HUES48 (cell line): ENCODE results near the gene LTO1.
A peak's percentile ranks its signal among the peaks of the same experiment; 100 is the strongest.

Source experiments
- H3K27ac ChIP-seq: one replicate; pipeline ENCODE4 v1.7.0; 2013; ENCODE audit warnings: low read depth, low read length, inconsistent platforms
- H3K27me3 ChIP-seq: 2 replicates; pipeline ENCODE4 v1.6.1; 2013; ENCODE audit warnings: mild to moderate bottlenecking, low read length; ENCODE audit not compliant: control insufficient read depth, insufficient read depth
- H3K36me3 ChIP-seq: 2 replicates; pipeline ENCODE4 v1.6.1; 2013; ENCODE audit warnings: low read length; ENCODE audit not compliant: control insufficient read depth, insufficient read depth
- H3K4me1 ChIP-seq: 2 replicates; pipeline ENCODE4 v1.6.1; 2013; ENCODE audit warnings: mild to moderate bottlenecking, low read length; ENCODE audit not compliant: control insufficient read depth, insufficient read depth
- H3K4me3 ChIP-seq: 2 replicates; pipeline ENCODE4 v1.5.1; 2013; ENCODE audit warnings: mild to moderate bottlenecking, low read depth, low read length
- H3K9ac ChIP-seq: 2 replicates; pipeline ENCODE4 v1.6.1; 2013; ENCODE audit warnings: mild to moderate bottlenecking, low read depth, low read length, moderate library complexity
- H3K9me3 ChIP-seq: 2 replicates; pipeline ENCODE4 v1.6.1; 2013; ENCODE audit warnings: low read length; ENCODE audit not compliant: control insufficient read depth, insufficient read depth

LTO1 gene

GRCh38 chr11:69662806-69663205 is 12.3 kb downstream of the LTO1 start:
- H3K4me3 ChIP-seq, result no peak overlapping the region
- no peaks in the 10 kb centered on the region for H3K27me3 ChIP-seq
- no peak overlapping the region for H3K27ac ChIP-seq
- peaks cover 28% of the 10 kb centered on the region for H3K36me3 ChIP-seq
- H3K4me1 ChIP-seq, result peaks cover 10% of the 10 kb centered on the region
- no peaks in the 10 kb centered on the region for H3K9me3 ChIP-seq
- H3K9ac ChIP-seq, result no peak overlapping the region

DNA sequence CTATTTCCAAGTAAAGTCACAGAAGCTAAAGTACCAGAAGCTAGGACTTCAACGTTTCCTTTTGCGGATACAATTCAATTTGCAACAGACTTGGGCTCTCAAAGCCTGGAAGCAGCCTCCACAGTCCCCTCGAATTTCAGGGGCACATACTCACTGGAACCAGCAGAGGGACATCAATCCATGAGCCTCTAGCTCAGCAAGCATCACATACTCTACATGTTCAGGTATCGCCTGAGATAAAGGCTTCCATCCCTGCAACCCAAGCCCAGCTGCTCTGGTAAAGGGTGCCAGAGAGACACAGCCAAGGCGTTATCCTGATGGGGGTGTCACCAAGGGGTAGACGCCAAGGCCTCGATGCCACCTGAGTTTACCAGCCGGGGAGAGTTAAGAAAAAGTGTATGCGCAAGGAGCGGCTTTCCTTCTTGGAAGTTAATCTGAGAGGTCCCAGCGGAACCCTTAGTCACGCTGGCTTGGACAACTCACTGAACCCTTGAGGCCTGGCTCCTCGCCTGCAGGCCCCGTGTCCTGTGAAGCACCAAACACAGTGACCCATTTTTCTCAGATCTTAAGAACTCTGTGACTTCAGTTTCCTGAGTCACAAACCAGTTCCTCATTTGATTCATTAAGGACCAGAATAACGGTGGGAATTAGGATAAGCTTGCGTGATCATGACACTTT is 13.0 kb downstream of the LTO1 start:
- Histone ChIP-seq H3K27me3 (no peaks in the 10 kb centered on the region), H3K9me3 (no peaks in the 10 kb centered on the region), H3K27ac (no peak overlapping the region), H3K9ac (no peak overlapping the region), H3K4me1 (peaks cover 15% of the 10 kb centered on the region), H3K4me3 (no peak overlapping the region), H3K36me3 (peaks cover 21% of the 10 kb centered on the region)

- H3K4me1 ChIP-seq, result peaks cover 15% of the 10 kb centered on the region
- H3K27ac ChIP-seq, result no peak overlapping the region
- no peak overlapping the region for H3K9ac ChIP-seq
- H3K4me3 ChIP-seq, result no peak overlapping the region
- no peaks in the 10 kb centered on the region for H3K9me3 ChIP-seq
- H3K36me3 ChIP-seq, result peaks cover 18% of the 10 kb centered on the region
- no peaks in the 10 kb centered on the region for H3K27me3 ChIP-seq
These were observed 13.8 kb downstream of the LTO1 start for GRCh38 chr11:69661413-69661715.

DNA sequence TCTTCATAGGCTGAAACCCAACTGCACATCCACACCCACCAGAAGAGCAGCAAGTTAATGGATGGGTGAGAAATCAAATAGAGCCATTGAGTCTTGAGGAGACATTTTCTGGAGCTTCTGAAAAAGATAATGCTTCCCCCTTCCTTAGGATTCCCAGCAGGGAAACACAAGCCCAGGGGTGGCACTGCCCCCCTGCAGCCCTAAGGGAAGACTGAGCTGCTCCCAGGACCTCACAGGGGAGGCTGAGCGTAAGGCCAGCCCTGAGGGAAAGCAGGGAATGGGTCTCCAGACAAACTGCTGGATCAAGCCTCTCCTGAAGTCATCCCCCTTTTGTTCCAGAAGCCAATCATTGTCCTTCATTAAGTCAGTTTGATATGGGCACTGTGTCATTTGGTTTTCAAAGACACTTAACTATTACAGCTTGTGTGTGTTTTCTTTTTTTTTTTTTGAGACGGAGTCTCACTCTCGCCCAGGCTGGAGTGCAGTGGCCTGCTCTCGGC is 15.1 kb downstream of the LTO1 start:
- no peak overlapping the region for H3K4me3 ChIP-seq
- no peaks in the 10 kb centered on the region for H3K9me3 ChIP-seq
- H3K9ac ChIP-seq, result no peak overlapping the region
- no peaks in the 10 kb centered on the region for H3K27me3 ChIP-seq
- H3K27ac ChIP-seq, result no peak overlapping the region
- H3K36me3 ChIP-seq, result peaks cover 12% of the 10 kb centered on the region
- peaks cover 15% of the 10 kb centered on the region for H3K4me1 ChIP-seq

GRCh38 chr11:69659591-69659990 is 15.6 kb downstream of the LTO1 start:
- Histone ChIP-seq H3K36me3 (peaks cover 7% of the 10 kb centered on the region), H3K27me3 (no peaks in the 10 kb centered on the region), H3K9ac (no peak overlapping the region), H3K4me3 (no peak overlapping the region), H3K27ac (no peak overlapping the region), H3K9me3 (no peaks in the 10 kb centered on the region), H3K4me1 (peaks cover 15% of the 10 kb centered on the region)

DNA sequence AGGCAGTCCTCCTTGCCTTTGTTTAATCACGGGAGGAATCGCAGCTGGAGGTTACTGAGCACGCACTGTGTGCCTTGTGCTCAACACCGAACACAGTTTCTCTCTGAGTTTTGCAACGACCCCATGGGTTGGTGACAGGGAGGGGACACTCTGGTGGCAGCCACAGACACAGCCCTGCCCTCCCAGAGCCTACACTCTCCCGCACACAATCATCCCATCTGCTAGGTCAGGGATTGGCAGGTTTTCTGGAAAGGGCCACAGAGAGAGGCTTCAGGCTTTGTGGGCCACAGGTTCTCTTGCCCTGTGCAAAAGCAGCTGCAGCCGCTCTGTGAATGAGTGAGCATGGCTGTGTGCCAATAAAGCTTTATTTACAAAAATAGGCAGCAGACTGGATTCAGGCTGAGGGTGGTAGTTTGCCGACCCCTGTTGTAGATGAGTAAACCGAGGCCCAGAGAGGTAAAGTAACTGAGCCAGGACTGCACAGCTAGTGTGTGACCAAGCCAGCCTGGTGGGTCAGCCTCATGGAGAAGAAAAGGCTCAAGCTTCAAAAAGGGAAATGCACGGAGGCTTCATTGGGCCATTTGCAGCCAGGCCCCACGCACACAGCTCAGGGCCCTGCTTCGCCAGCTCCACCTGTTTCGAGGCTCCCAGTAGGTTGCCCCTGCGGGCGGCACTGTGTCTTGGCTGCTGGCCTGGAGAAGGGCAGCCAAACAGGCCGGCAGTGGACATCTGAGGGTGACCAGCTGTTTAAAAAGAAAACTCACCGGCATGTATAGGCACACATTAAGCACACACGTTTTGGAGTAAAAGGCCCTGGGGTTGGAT is 16.3 kb downstream of the LTO1 start:
- H3K36me3 ChIP-seq, result peaks cover 7% of the 10 kb centered on the region
- H3K27ac ChIP-seq, result peak overlapping the region; percentile 83
- no peak overlapping the region for H3K9ac ChIP-seq
- no peaks in the 10 kb centered on the region for H3K9me3 ChIP-seq
- H3K4me1 ChIP-seq, result peaks cover 15% of the 10 kb centered on the region
- H3K27me3 ChIP-seq, result no peaks in the 10 kb centered on the region
- no peak overlapping the region for H3K4me3 ChIP-seq

DNA sequence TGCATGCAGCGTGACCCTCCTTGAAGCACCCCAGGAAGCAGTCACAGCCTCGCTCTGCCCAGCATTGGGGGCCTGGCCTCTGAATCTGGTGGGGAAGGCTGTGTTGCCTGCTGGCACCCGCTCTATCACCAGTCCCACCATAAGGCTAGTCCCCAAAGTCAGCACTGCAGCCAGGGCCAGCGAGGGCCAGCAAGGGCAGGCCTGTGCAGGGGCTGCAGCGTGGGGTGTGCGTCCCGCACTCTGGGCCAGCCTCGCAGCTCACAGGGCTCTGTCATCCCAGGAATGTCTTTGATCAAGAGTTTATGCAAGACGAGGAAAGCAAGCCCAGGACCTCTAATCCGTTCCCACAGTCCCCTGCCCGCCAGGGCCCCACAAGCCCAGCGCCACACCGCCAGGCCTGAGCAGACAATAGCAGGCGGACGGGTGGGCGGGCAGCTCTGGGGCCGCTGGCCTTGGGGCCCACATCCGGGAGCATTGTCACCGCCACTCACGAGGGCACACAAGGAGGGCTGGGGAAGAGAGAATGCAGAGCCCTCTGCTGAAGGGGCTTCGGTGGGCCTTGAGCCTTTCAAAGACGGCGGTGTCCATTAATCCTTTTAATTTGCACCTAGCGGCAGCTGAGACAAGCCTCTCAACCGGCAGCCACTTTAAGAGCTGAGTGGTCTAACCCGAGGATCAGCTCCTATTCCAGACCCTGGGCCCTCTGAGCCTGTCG is 17.1 kb downstream of the LTO1 start:
- no peak overlapping the region for H3K4me3 ChIP-seq
- H3K36me3 ChIP-seq, result peaks cover 14% of the 10 kb centered on the region
- H3K9me3 ChIP-seq, result no peaks in the 10 kb centered on the region
- H3K27ac ChIP-seq, result peak overlapping the region; percentile 83
- H3K27me3 ChIP-seq, result no peaks in the 10 kb centered on the region
- no peak overlapping the region for H3K9ac ChIP-seq
- peaks cover 15% of the 10 kb centered on the region for H3K4me1 ChIP-seq

DNA sequence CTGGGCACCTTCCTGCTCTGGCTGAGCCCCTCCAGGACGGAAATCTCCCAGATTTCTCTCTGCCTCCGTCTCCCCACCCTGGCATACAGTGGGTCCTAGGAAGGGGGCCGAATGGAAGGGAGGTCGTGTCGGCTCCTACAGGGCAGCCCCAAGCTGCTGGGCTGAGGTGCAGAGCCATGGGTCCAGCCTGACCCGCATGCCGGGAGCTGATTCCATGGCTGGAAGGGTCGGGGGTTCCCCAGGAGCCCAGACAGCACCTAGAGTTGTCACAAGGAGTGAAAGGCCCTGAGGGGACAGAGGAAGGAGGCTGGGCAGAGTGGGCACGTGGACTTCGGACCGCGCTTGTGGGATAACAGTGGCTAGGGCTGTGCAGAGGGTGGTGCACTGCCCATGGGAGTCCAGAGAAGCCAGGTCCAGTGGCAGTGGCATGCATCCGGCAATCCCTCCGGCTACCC is 17.7 kb downstream of the LTO1 start:
- Histone ChIP-seq H3K36me3 (peaks cover 20% of the 10 kb centered on the region), H3K9me3 (no peaks in the 10 kb centered on the region), H3K4me3 (no peak overlapping the region), H3K27me3 (no peaks in the 10 kb centered on the region), H3K27ac (peak overlapping the region; percentile 83), H3K4me1 (peaks cover 15% of the 10 kb centered on the region), H3K9ac (no peak overlapping the region)

- Histone ChIP-seq H3K4me1 (peaks cover 15% of the 10 kb centered on the region), H3K4me3 (no peak overlapping the region), H3K27ac (no peak overlapping the region), H3K9me3 (no peaks in the 10 kb centered on the region), H3K36me3 (peaks cover 27% of the 10 kb centered on the region), H3K9ac (no peak overlapping the region), H3K27me3 (no peaks in the 10 kb centered on the region)
These were observed 18.4 kb downstream of the LTO1 start for GRCh38 chr11:69656536-69657455.
